Muscle layer of colon (tissue), 2 donors: Measurements from ENCODE around the gene FLAD1.

Experiments
- H3K27ac ChIP-seq: one replicate; pipeline ENCODE4 v1.7.0; 2013; ENCODE audit warnings: low read depth, mild to moderate bottlenecking, low read length, moderate library complexity
- H3K27me3 ChIP-seq, 2 donors: one replicate each; pipeline ENCODE4 v1.7.0; 2013; ENCODE audit warnings: low read length in 2 of 2, mild to moderate bottlenecking in 2 of 2; ENCODE audit not compliant: insufficient read depth in 2 of 2, control insufficient read depth in 1 of 2
- H3K36me3 ChIP-seq: one replicate; pipeline ENCODE4 v1.7.0; 2013; ENCODE audit warnings: mild to moderate bottlenecking, low read length; ENCODE audit not compliant: insufficient read depth
- H3K4me1 ChIP-seq: one replicate; pipeline ENCODE4 v1.7.0; 2013; ENCODE audit warnings: mild to moderate bottlenecking, low read length; ENCODE audit not compliant: insufficient read depth
- H3K4me3 ChIP-seq, 2 donors: one replicate each; pipeline ENCODE4 v1.7.0; 2013; ENCODE audit warnings: low read length in 2 of 2, low read depth in 1 of 2, mild to moderate bottlenecking in 1 of 2, moderate library complexity in 1 of 2
- H3K9ac ChIP-seq: one replicate; pipeline ENCODE4 v1.7.0; 2013; ENCODE audit warnings: low read length
- H3K9me3 ChIP-seq: one replicate; pipeline ENCODE4 v1.7.0; 2013; ENCODE audit warnings: mild to moderate bottlenecking, low read length
- donor health status: abdominal sarcoma.
- donor health status: Adenocarcinoma of cecum.

Gene FLAD1

DNA sequence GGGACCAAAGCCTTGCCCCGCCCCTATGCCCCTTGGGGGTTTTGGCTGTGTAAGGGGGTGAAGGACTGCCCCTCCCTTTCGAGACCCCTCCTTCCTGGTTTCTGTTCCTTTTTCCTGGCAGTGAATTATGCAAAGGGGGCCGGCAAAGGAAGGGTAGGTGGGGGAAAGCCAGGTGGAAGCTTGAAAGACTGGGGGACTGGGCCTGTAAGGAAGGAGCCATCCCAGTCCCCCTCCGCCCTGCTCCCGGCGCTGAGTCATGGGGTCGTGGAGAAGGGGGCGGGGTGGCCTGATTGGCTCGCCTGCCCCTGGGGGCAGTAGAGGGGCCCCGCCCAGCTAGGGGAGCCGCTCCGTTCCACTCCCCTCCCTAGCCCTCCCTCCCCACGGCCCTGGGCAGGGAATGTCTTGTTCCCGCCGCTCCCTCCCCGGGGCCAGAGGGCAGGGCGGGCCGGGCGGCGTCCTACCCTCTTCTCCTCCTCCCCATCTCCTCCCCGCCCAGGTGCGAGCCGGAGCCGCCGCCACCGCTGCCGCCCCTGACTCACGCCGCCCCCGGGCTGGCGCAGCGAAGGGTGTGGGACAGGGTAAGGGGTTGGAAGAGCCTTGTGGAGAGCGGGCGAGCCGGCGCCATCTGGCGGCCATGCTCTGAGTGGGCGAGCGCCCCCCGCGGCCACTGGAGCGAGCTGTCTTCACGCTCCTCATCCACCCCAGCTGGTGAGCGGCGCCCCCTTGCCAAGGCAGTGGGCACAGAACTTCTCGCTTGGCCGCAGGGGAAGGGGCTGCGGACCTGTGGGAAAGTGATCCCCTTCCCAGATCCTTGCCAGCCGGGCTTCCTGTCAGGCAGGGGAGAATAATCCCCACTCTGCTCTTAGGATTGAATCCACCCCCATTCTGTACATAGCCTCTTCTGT is 34.1 kb downstream of the FLAD1 start:
- peaks cover 23% of the 10 kb centered on the region for H3K36me3 ChIP-seq
- H3K4me3 ChIP-seq = peak overlapping the region; percentile 18 to 46
- peak overlapping the region; percentile 93 for H3K27ac ChIP-seq
- H3K27me3 ChIP-seq = no peaks in the 10 kb centered on the region
- peaks cover 20% of the 10 kb centered on the region for H3K4me1 ChIP-seq
- no peaks in the 10 kb centered on the region for H3K9me3 ChIP-seq
- H3K9ac ChIP-seq = peak overlapping the region; percentile 32

DNA sequence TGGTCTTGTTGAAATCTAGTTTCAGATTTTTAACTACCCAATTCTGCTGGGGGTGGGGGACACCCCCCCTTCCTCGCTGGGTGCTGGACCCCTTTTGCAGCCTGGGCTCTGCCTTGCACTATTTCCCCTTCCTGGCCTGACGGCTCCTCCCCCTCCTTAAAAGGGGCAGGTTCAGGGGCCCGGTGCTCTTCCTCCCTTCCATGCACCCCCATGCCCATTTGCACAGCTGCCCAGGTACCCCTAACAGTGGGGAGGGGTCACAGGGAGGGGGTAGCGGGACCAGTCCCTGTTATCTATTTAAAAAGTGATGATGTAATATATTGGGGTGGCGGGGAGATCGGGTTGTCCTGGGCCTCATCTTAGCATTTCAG is 34.8 kb downstream of the FLAD1 start:
- Histone ChIP-seq H3K4me3 (peak overlapping the region; percentile 18 to 46), H3K9ac (peak overlapping the region; percentile 23), H3K27ac (peak overlapping the region; percentile 93), H3K4me1 (peaks cover 14% of the 10 kb centered on the region), H3K36me3 (peaks cover 23% of the 10 kb centered on the region), H3K27me3 (no peaks in the 10 kb centered on the region), H3K9me3 (no peaks in the 10 kb centered on the region)

DNA sequence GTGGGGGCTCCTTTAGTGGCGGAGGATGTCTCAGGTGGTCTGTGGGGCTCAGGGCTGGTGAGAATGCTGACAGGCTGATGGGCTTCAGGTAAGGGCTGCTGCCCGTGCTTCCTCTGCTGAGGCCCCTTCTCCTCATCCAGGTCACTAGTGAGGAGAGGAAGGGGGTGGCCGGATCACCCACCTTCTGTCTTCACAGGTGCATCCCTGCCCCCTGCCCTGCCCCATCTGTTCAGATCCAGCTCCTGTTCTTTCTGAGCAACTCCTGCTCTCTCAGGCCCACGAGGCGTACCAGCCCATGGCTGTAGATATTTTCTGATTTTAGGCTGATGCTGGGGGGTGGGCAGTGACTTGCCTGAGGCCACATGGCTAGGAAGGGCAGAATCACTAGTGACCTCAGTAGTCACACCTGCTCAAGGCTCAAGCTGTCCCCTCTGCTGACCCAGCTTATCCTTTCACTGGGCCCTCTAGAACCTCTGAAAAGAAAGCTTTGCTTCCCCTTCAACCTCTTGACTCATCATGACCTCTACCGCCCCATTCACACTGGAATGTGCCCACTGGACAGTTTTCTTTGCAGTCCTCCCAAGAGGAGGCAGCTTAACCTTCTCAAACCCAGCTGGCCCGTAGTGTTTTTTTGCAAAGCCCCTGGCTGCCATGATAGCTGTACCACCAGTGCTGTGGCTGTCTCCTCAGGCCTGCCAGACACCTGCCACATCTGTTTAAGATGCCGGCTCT is 35.6 kb downstream of the FLAD1 start:
- no peak overlapping the region for H3K9ac ChIP-seq
- H3K27ac ChIP-seq = no peak overlapping the region
- H3K27me3 ChIP-seq = no peaks in the 10 kb centered on the region
- peaks cover 23% of the 10 kb centered on the region for H3K36me3 ChIP-seq
- H3K4me1 ChIP-seq = peaks cover 14% of the 10 kb centered on the region
- H3K4me3 ChIP-seq = no peak overlapping the region
- H3K9me3 ChIP-seq = no peaks in the 10 kb centered on the region

DNA sequence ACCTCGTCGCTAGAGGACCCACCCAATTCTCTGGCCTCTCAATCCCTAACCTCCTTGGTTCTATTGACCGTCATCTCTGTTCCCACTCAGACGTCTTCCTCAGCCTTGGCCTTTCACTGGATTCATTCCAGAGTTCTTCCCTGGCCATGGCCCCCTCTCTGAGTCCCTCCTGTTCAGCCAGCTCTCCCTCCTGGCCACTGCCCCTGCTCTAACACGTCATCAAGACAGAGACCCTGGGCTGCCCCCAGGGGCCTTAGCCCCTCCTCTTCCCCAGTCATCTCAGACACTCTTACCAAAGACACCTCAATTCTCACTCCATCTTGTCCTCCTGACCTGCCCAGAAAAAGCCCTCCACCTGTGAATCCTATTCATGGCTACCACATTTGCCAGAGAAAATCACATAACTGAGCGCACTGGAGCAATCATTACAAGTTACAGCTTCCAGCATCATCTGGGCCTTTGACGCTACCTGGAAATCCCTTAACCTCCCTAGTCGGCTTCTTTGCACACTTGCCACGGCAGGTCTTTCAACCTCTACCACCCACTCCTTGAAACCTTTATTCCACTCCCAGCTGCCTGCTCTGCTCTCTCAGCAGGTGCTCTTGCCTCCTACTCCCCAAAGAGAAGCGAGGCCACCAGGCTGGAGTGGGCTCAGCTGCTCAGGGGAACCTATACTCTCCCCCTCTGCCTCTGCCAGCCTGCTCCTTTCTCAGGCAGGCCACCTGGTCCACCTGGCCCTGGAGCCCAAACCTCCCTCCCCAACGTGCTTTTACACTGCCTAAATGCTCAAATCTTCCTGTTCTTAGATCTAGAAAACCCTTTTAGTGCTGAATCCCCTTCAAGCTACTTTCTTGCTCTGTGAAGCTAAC is 36.5 kb downstream of the FLAD1 start:
- no peaks in the 10 kb centered on the region for H3K9me3 ChIP-seq
- H3K27me3 ChIP-seq = no peaks in the 10 kb centered on the region
- peaks cover 14% of the 10 kb centered on the region for H3K4me1 ChIP-seq
- no peak overlapping the region for H3K9ac ChIP-seq
- H3K27ac ChIP-seq = no peak overlapping the region
- H3K36me3 ChIP-seq = peaks cover 14% of the 10 kb centered on the region
- H3K4me3 ChIP-seq = no peak overlapping the region

DNA sequence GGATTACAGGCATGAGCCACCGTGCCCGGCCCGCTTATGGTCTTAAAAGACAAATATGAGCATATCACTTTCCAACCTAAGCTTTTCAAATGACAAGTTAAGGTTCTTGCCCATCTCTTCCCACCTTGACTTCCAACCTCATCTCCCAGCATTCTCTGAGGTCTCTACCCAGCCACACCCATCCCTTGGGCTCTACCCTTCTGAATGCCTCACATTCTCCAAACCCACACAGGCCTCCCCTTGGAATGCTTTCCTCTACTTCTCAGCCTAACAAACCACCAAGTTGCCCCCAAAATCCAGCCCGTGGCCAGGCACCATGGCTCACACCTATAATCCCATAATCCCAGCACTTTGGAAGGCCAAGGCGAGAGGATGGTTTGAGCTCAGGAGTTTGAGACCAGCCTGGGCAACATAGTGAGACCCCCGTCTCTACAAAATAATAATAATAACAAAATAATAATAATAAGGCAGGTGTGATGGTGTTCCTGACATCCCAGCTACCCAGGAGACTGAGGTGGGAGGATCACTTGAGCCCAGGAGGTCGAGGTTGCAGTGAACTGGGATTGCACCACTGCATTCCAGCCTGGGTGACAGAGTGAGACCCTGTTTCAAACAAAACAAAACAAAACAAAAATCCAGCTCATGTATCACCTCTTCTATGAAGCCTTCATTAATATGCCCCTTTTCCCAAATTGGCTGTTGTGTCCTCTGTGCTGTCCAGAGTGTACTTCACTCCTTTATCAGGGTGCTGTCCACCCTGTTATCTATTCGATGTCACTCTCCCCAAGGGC is 39.2 kb downstream of the FLAD1 start:
- H3K9ac ChIP-seq = no peak overlapping the region
- peaks cover 7% of the 10 kb centered on the region for H3K4me1 ChIP-seq
- H3K27ac ChIP-seq = no peak overlapping the region
- H3K36me3 ChIP-seq = no peaks in the 10 kb centered on the region
- H3K4me3 ChIP-seq = no peak overlapping the region
- H3K27me3 ChIP-seq = no peaks in the 10 kb centered on the region
- H3K9me3 ChIP-seq = no peaks in the 10 kb centered on the region

DNA sequence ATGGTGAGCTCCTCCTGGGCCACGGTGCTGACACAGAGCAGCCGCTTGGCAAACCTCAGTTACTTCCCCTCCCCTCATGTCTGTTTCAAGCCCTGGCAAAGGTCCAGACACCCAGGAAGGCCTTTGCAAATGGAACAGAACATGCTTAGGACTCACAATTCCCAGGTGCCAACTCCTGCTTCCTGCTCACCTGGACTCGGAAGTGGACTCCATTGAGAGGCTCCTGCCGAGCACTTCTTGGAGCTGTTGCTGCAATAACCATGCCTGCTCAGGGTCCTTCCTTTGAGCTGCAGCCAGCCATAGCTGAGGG is 39.7 kb downstream of the FLAD1 start:
- no peaks in the 10 kb centered on the region for H3K27me3 ChIP-seq
- no peak overlapping the region for H3K9ac ChIP-seq
- no peaks in the 10 kb centered on the region for H3K36me3 ChIP-seq
- peaks cover 4% of the 10 kb centered on the region for H3K4me1 ChIP-seq
- no peak overlapping the region for H3K4me3 ChIP-seq
- no peak overlapping the region for H3K27ac ChIP-seq
- H3K9me3 ChIP-seq = no peaks in the 10 kb centered on the region

DNA sequence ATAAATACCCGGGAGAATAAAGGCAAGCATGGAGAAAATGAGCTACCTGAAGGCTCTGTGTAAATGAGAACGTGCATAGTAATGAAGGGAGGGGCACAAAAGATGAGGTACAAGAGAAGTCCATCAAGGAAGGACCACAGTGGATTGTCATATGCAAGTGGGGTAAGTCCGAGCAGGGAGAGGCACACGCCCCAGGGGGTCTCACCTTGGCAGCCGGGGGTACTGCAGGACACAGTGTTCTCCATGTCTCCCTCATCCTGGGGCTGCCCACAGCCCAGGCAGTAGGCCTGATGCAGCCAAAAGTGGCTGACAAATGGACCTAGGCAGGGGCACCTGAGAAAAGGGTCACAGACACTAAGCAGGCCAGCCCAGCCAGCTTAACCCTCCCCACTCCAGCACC is 40.5 kb downstream of the FLAD1 start:
- Histone ChIP-seq H3K27me3 (no peaks in the 10 kb centered on the region), H3K27ac (no peak overlapping the region), H3K9me3 (no peaks in the 10 kb centered on the region)

DNA sequence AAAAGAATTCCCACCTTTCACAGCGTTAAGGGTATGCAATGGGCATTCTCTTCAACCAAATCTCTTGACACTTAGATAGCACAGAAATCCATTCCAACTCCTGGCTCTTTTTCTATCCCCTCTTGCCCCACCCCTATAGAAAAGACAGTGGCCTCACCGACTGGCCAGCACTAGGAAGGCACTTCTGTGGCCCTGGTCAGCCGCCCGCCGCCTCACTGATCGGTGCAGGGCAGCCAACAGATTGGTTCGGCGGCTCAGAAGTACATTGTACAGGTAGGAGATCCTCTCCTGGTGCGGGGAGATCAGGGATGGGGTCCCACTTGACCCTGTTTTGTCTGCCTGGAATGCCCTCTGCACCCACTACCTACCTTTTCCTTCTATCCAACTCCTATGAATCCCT is 41.2 kb downstream of the FLAD1 start:
- H3K27me3 ChIP-seq = no peaks in the 10 kb centered on the region
- H3K9me3 ChIP-seq = no peaks in the 10 kb centered on the region
- H3K9ac ChIP-seq = no peak overlapping the region
- H3K27ac ChIP-seq = no peak overlapping the region
- no peaks in the 10 kb centered on the region for H3K4me1 ChIP-seq
- H3K4me3 ChIP-seq = no peak overlapping the region
- H3K36me3 ChIP-seq = no peaks in the 10 kb centered on the region

More for the DNA sequence above, 40.5 kb downstream of the FLAD1 start:
- Histone ChIP-seq H3K9ac (no peak overlapping the region), H3K36me3 (no peaks in the 10 kb centered on the region), H3K4me1 (no peaks in the 10 kb centered on the region), H3K4me3 (no peak overlapping the region)

DNA sequence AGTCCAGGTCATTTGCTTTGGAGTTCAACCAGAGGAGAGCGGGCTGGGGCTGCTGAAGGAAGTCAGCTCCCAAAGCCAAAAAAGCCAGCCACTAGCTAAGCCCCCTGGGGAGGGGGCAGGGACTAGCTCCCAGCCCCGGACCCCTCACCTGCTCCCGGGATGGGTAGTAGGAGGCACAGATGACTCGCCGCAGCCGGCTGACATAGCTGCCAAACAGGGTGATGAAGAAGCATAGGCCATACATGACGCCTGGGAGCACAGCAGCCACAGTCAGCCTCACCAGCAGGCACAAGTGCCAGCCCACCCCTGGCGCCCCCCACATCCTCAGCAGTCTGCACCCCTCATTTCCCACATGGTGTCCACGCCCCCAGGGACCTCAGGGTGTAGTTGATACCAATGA is 43.0 kb downstream of the FLAD1 start:
- Histone ChIP-seq H3K27me3 (no peaks in the 10 kb centered on the region), H3K9ac (no peak overlapping the region), H3K27ac (no peak overlapping the region), H3K9me3 (no peaks in the 10 kb centered on the region), H3K4me1 (no peaks in the 10 kb centered on the region), H3K4me3 (no peak overlapping the region), H3K36me3 (no peaks in the 10 kb centered on the region)

DNA sequence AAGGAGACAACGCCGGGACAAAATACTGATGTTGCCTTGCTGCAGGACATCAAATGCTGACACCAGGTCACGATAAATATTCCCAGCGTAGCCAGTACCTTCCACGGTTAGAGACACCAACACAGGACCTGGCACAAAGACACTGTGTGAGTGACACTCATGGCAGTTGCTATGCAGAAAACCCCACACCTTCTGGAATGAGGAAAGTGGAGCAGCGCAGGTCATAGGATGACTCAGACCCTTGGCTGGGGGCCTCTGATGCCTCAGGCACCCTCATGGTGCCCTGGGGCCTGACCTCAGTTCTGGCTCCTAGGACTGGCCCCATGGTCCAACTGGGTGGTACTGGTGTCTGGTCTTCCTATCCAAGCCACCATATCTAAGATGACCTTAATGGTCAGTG is 43.4 kb downstream of the FLAD1 start:
- Histone ChIP-seq H3K27ac (no peak overlapping the region), H3K4me3 (no peak overlapping the region)

More for the DNA sequence above, 43.4 kb downstream of the FLAD1 start:
- H3K4me1 ChIP-seq = no peaks in the 10 kb centered on the region
- H3K27me3 ChIP-seq = no peaks in the 10 kb centered on the region
- no peaks in the 10 kb centered on the region for H3K9me3 ChIP-seq
- H3K9ac ChIP-seq = no peak overlapping the region
- H3K36me3 ChIP-seq = no peaks in the 10 kb centered on the region
